ENCODE results near the gene MYO1G.

The MYO1G gene

GRCh38 chr7:44972562-44972961 is 6.3 kb downstream of the MYO1G start:
- H3K9ac ChIP-seq (ENCODE audit: low read depth, low read length, poor library complexity, severe bottlenecking): no peak overlapping the region
- no peak for TF ChIP-seq EZH2phosphoT487 (IDR thresholded peaks at IDR 0.05; ENCODE audit: borderline replicate concordance)
- TF ChIP-seq CTCF (conservative IDR thresholded peaks at IDR 0.05; ENCODE audit: low read length): no peak

GRCh38 chr7:44971902-44972441 is 6.8 kb downstream of the MYO1G start:
- no peak for TF ChIP-seq CTCF (conservative IDR thresholded peaks at IDR 0.05; ENCODE audit: low read length)
- TF ChIP-seq EZH2phosphoT487 (IDR thresholded peaks at IDR 0.05; ENCODE audit: borderline replicate concordance): no peak
- H3K79me2 ChIP-seq (ENCODE audit: insufficient read depth, low read length): peaks cover 77% of the 10 kb centered on the region
- no peaks in the 10 kb centered on the region for H3F3A ChIP-seq (ENCODE audit: low read depth)
- H3K9ac ChIP-seq (ENCODE audit: low read depth, low read length, poor library complexity, severe bottlenecking): no peak overlapping the region
- H3K27me3 ChIP-seq (ENCODE audit: insufficient read depth, low read length, poor library complexity, severe bottlenecking): no peaks in the 10 kb centered on the region
- no peak overlapping the region for H3K4me3 ChIP-seq (ENCODE audit: low read length, poor library complexity, severe bottlenecking)
- H2AFZ ChIP-seq (ENCODE audit: low read length): no peak overlapping the region
- peak overlapping the region; percentile 98 for H3K4me2 ChIP-seq (ENCODE audit: low read depth, low read length, poor library complexity, severe bottlenecking)
- peaks cover 93% of the 10 kb centered on the region; the same call in 1 of the 2 replicates for H3K36me3 ChIP-seq (ENCODE audit: insufficient read depth, low read length)
- no peaks in the 10 kb centered on the region for H3K9me3 ChIP-seq (ENCODE audit: insufficient read depth, low read depth, low read length)
- peaks cover 53% of the 10 kb centered on the region for H3K4me1 ChIP-seq (ENCODE audit: insufficient read depth, low read length, poor library complexity, severe bottlenecking)
- H4K20me1 ChIP-seq (ENCODE audit: insufficient read depth, low read length, poor library complexity, severe bottlenecking): peaks cover 98% of the 10 kb centered on the region
- no peaks in the 10 kb centered on the region for H3K9me2 ChIP-seq (replicated peaks; ENCODE audit: low read depth, low read length)

More at GRCh38 chr7:44972562-44972961, 6.3 kb downstream of the MYO1G start:
- Histone ChIP-seq H2AFZ (ENCODE audit: low read length) (no peak overlapping the region), H3K9me3 (ENCODE audit: insufficient read depth, low read depth, low read length) (no peaks in the 10 kb centered on the region), H3K9me2 (replicated peaks; ENCODE audit: low read depth, low read length) (no peaks in the 10 kb centered on the region), H3K4me3 (ENCODE audit: low read length, poor library complexity, severe bottlenecking) (no peak overlapping the region), H3K79me2 (ENCODE audit: insufficient read depth, low read length) (peaks cover 83% of the 10 kb centered on the region), H3K4me2 (ENCODE audit: low read depth, low read length, poor library complexity, severe bottlenecking) (peak overlapping the region; percentile 98), H3K27me3 (ENCODE audit: insufficient read depth, low read length, poor library complexity, severe bottlenecking) (no peaks in the 10 kb centered on the region), H3F3A (ENCODE audit: low read depth) (no peaks in the 10 kb centered on the region), H3K36me3 (ENCODE audit: insufficient read depth, low read length) (peaks cover 89% of the 10 kb centered on the region; the same call in 1 of the 2 replicates), H3K4me1 (ENCODE audit: insufficient read depth, low read length, poor library complexity, severe bottlenecking) (peaks cover 53% of the 10 kb centered on the region), H4K20me1 (ENCODE audit: insufficient read depth, low read length, poor library complexity, severe bottlenecking) (peaks cover 97% of the 10 kb centered on the region)

GRCh38 chr7:44971188-44971901 is 7.5 kb downstream of the MYO1G start:
- peaks cover 71% of the 10 kb centered on the region for H3K79me2 ChIP-seq (ENCODE audit: insufficient read depth, low read length)
- H3K4me1 ChIP-seq (ENCODE audit: insufficient read depth, low read length, poor library complexity, severe bottlenecking): peaks cover 48% of the 10 kb centered on the region
- H3K9ac ChIP-seq (ENCODE audit: low read depth, low read length, poor library complexity, severe bottlenecking): no peak overlapping the region
- no peak overlapping the region for H2AFZ ChIP-seq (ENCODE audit: low read length)
- peaks cover 98% of the 10 kb centered on the region for H4K20me1 ChIP-seq (ENCODE audit: insufficient read depth, low read length, poor library complexity, severe bottlenecking)
- TF ChIP-seq EZH2phosphoT487 (IDR thresholded peaks at IDR 0.05; ENCODE audit: borderline replicate concordance) (no peak), CTCF (conservative IDR thresholded peaks at IDR 0.05; ENCODE audit: low read length) (no peak)
- no peak overlapping the region for H3K4me3 ChIP-seq (ENCODE audit: low read length, poor library complexity, severe bottlenecking)
- no peaks in the 10 kb centered on the region for H3F3A ChIP-seq (ENCODE audit: low read depth)
- H3K27me3 ChIP-seq (ENCODE audit: insufficient read depth, low read length, poor library complexity, severe bottlenecking): no peaks in the 10 kb centered on the region
- peak overlapping the region; percentile 98 for H3K4me2 ChIP-seq (ENCODE audit: low read depth, low read length, poor library complexity, severe bottlenecking)
- H3K36me3 ChIP-seq (ENCODE audit: insufficient read depth, low read length): peaks cover 92% of the 10 kb centered on the region; the same call in 1 of the 2 replicates
- no peaks in the 10 kb centered on the region for H3K9me3 ChIP-seq (ENCODE audit: insufficient read depth, low read depth, low read length)
- H3K9me2 ChIP-seq (replicated peaks; ENCODE audit: low read depth, low read length): no peaks in the 10 kb centered on the region

Data from Loucy (cell line).